Lower lobe of right lung (tissue), 2 donors: Measurements from ENCODE around the gene INTS14. TPM values are rescaled to one million over a fixed set of nuclear protein-coding genes. Genes with fewer than 3 reads are reported as not detected.

Experiments used
- ATAC-seq, 2 donors: fragments of 200-7000 bp; cut with Tn5 transposase; one replicate each; pipeline ENCODE4 v1.9.1; 2020 to 2022; ENCODE audit warnings: mild to moderate bottlenecking in 2 of 2, moderate library complexity in 2 of 2
- DNase-seq: peaks from one replicate; pipeline ENCODE4 v3.0.0-alpha.2; 2020
- H3K27ac ChIP-seq: fragments of 200-600 bp; one replicate; pipeline ENCODE4 v1.8.0; 2022
- H3K27me3 ChIP-seq: fragments of 200-600 bp; one replicate; pipeline ENCODE4 v1.8.0; 2022; ENCODE audit warnings: low read depth
- H3K36me3 ChIP-seq: fragments of 200-600 bp; one replicate; pipeline ENCODE4 v1.8.0; 2022; ENCODE audit warnings: mild to moderate bottlenecking
- H3K4me1 ChIP-seq: fragments of 200-600 bp; one replicate; pipeline ENCODE4 v1.8.0; 2022
- H3K4me3 ChIP-seq: fragments of 200-600 bp; one replicate; pipeline ENCODE4 v1.8.0; 2022; ENCODE audit warnings: mild to moderate bottlenecking
- H3K9me3 ChIP-seq: fragments of 200-600 bp; one replicate; pipeline ENCODE4 v1.8.0; 2022
- intact Hi-C: fragments of 100-400 bp; cut with DNase I; formaldehyde crosslinking; loops from one replicate; pipeline ENCODE4 v1.11.0; 2022
- total RNA-seq: library from RNA; stranded (reverse); fragmentation: NEBNext Ultra II Directional; extraction: Animal tissue kit (Norgen Biotek cat#: 25700); gene quantifications from one replicate; pipeline ENCODE4 v1.2.1, GENCODE V29; 2021
- TF ChIP-seq, protein P1 (sequence below): fragments of 200-600 bp; IDR thresholded peaks from one replicate; pipeline ENCODE4 v1.8.0; 2022; ENCODE audit warnings: antibody characterized with exemption, mild to moderate bottlenecking
- donor health status: DM: no; HTN: yes; CAD: no; lungs with severe emphysema.

INTS14 gene
- total RNA-seq, 1 donor from 2014 or later: 27.1 TPM

DNA sequence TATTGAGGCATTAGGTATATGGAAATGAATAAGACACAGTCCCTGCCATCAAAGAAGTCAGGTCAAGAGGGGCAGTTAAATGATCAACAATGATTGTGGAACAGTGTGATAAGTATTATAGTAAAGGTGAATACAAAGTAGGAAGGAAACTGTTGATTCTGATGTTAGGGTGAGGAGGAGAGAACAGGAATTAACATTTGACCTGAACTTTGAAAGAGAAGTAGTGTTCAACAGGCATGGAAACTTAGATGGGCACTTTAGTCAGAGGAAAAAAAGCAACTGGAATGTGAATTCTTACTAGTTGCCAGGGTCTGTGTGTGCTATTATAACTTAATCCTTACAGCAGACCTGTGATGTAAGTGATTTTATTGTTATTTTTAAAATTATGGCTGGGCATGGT lies 63.1 kb downstream of the INTS14 start:
- Histone ChIP-seq H3K9me3 (no peaks in the 10 kb centered on the region), H3K4me1 (no peaks in the 10 kb centered on the region), H3K36me3 (no peaks in the 10 kb centered on the region), H3K4me3 (no peak overlapping the region), H3K27ac (no peak overlapping the region), H3K27me3 (no peaks in the 10 kb centered on the region)
- TF ChIP-seq, protein P1, sequence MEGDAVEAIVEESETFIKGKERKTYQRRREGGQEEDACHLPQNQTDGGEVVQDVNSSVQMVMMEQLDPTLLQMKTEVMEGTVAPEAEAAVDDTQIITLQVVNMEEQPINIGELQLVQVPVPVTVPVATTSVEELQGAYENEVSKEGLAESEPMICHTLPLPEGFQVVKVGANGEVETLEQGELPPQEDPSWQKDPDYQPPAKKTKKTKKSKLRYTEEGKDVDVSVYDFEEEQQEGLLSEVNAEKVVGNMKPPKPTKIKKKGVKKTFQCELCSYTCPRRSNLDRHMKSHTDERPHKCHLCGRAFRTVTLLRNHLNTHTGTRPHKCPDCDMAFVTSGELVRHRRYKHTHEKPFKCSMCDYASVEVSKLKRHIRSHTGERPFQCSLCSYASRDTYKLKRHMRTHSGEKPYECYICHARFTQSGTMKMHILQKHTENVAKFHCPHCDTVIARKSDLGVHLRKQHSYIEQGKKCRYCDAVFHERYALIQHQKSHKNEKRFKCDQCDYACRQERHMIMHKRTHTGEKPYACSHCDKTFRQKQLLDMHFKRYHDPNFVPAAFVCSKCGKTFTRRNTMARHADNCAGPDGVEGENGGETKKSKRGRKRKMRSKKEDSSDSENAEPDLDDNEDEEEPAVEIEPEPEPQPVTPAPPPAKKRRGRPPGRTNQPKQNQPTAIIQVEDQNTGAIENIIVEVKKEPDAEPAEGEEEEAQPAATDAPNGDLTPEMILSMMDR: no peak
- intact Hi-C loops: no loop called here
- DNase-seq (no peak), ATAC-seq (no peak)

DNA sequence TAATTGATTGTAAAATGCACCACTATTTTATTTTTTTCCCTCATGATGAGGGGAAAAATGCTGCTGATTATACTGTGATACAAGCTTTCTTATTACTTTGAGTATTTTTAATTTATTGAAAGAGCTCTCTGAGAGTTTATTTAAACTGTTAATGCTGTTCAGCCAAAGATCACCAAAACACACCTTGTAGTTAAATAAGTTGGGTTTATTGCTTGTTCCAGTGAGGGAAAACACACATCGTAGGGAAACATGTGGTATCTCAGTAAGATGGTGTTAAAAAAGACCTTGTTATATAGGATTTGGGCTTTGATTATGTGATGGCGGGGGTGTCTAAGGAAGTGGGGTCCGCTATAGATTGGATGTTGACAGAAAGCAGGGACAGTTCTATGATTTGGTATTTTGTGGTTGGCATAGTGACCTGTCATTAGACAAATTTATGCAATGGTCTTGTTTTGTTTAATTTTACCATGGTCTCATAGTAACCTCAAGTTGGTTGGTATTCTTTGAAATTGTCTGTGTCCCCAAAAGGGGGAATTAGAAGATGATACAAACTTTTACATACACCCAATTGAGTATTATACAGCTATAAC lies 69.6 kb downstream of the INTS14 start:
- Histone ChIP-seq H3K27ac (no peak overlapping the region), H3K9me3 (no peaks in the 10 kb centered on the region), H3K36me3 (no peaks in the 10 kb centered on the region), H3K27me3 (no peaks in the 10 kb centered on the region), H3K4me1 (no peaks in the 10 kb centered on the region), H3K4me3 (no peak overlapping the region)
- TF ChIP-seq, protein P1: no peak
- DNase-seq (no peak), ATAC-seq (no peak)
- intact Hi-C loops: no loop called here

DNA sequence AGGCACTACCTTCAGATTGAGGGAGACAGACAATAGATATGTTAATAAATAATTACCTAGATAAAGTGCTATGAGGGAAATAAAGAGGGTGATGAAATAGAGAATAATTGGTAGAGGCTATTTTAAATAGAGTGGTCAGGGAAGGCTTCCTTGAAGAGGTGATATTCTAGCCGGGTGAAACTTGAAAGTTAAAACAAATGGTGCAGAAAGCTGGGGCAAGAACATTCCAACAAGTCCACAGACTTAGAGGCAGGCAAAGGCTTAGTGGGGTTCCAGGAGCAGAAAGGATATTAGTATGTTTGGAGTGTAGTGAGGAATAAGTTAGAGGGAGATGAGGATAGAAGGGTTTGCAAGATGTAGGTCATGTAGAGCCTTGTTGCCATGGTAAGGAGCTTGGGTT lies 70.6 kb downstream of the INTS14 start:
- DNase-seq: no peak

DNA sequence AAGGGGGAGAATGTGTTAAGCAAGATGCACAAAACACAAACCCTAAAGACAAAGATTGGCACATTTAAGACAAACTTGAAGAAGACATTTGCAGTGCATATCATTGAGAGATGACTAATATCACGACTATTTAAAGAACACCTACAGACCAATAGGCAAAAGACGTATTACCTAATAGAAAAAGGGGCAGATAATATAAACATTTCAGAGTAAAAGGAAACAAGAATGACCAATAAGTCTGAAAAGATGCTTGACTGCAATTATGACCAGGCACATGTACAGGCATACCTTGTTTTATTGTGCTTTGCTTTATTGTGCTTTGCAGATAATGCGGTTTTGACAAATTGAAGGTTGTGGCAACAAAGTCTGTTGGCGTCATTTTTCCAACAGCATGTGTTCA lies 75.7 kb downstream of the INTS14 start:
- peaks cover 18% of the 10 kb centered on the region for H3K4me1 ChIP-seq
- no peak overlapping the region for H3K4me3 ChIP-seq
- no peak overlapping the region for H3K27ac ChIP-seq
- TF ChIP-seq, protein P1: no peak
- H3K27me3 ChIP-seq: no peaks in the 10 kb centered on the region
- intact Hi-C loops: no loop called here
- ATAC-seq (no peak), DNase-seq (no peak)
- no peaks in the 10 kb centered on the region for H3K9me3 ChIP-seq
- no peaks in the 10 kb centered on the region for H3K36me3 ChIP-seq

More for the DNA sequence above, 70.6 kb downstream of the INTS14 start:
- H3K27me3 ChIP-seq: no peaks in the 10 kb centered on the region
- TF ChIP-seq, protein P1: no peak
- no peak for ATAC-seq
- H3K27ac ChIP-seq: no peak overlapping the region
- no peak overlapping the region for H3K4me3 ChIP-seq
- intact Hi-C loops: no loop called here
- H3K9me3 ChIP-seq: no peaks in the 10 kb centered on the region
- no peaks in the 10 kb centered on the region for H3K4me1 ChIP-seq
- no peaks in the 10 kb centered on the region for H3K36me3 ChIP-seq

DNA sequence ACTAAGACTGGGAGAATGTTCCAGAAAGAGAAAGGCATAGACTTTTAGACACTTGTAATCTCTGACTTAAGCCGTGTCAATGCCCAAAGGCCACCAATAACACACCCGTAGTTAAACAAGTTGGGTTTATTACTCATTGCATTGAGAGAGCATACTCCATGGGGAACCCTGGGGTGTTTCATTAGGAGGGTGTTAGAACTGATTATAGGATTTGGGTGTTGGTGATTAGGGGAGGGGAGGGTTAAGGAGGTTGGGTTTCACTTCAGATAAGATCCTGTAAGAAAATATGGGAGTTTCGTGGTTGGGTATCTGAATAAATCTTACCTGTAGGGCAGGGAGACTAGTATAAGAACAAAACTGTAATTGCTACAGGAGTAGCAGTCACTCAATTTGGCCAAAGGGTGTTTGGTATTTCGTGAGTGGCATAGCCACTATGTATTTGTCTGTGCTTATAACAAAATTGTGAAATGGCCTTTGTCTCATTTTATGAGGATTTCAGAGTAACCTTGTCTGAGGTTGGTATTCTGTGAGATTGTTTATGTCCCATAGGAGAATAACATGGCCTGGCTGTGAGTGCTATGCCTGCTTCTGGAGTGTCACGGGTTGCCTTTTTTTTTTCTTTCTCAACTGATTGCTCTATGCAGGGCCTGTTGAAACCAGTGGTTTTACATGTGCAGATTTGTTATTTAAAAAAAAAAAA lies 77.7 kb downstream of the INTS14 start:
- no peak overlapping the region for H3K27ac ChIP-seq

More for the DNA sequence above, 77.7 kb downstream of the INTS14 start:
- no peaks in the 10 kb centered on the region for H3K36me3 ChIP-seq
- no peaks in the 10 kb centered on the region for H3K27me3 ChIP-seq
- peak overlapping the region; percentile 4 for H3K4me3 ChIP-seq
- peak in 1 of 2 donors; percentile 13 for ATAC-seq
- TF ChIP-seq, protein P1: no peak
- peaks cover 18% of the 10 kb centered on the region for H3K4me1 ChIP-seq
- no peak for DNase-seq
- no peaks in the 10 kb centered on the region for H3K9me3 ChIP-seq
- intact Hi-C loops: no loop called here
